Endometrial microvascular endothelial cells (primary cell): ENCODE results near the gene BFSP2. TPM values are rescaled to one million over a fixed set of nuclear protein-coding genes. Genes with fewer than 3 reads are reported as not detected.

Experiments used
- in situ Hi-C: cut with HindIII; loops from 2 replicates; pipeline ENCODE4 v1.10.0; 2017; ENCODE audit warnings: low sequenced_read_pairs, low pct_unique_long_range_greater_than_20kb; ENCODE audit errors: inconsistent ontology term
- total RNA-seq: library from RNA; depleted of rRNA; stranded (reverse); fragments of >200 nt; gene quantifications from one replicate; pipeline ENCODE4 v1.2.3, GENCODE V29; 2015; ENCODE audit errors: inconsistent ontology term

Gene BFSP2
- total RNA-seq, 1 donor from 2014 or later = not detected

- in situ Hi-C loops = no loop called here
Measured at GRCh38 chr3:133412183-133413132, 12.6 kb downstream of the BFSP2 start.

GRCh38 chr3:133413161-133414020, 13.5 kb downstream of the BFSP2 start:
- in situ Hi-C loops = no loop called here

- in situ Hi-C loops = no loop called here
Measured at GRCh38 chr3:133414021-133414392, 14.2 kb downstream of the BFSP2 start.

GRCh38 chr3:133418361-133418760, 18.5 kb downstream of the BFSP2 start:
- in situ Hi-C loops = no loop called here

- in situ Hi-C loops = no loop called here
Measured at GRCh38 chr3:133419151-133419909, 19.5 kb downstream of the BFSP2 start.

- in situ Hi-C loops = no loop called here
Measured at GRCh38 chr3:133424937-133425869, 25.3 kb downstream of the BFSP2 start.

GRCh38 chr3:133425898-133426297, 26.0 kb downstream of the BFSP2 start:
- in situ Hi-C loops = no loop called here

GRCh38 chr3:133426721-133427120, 26.9 kb downstream of the BFSP2 start:
- in situ Hi-C loops = no loop called here

GRCh38 chr3:133428552-133428951, 28.7 kb downstream of the BFSP2 start:
- in situ Hi-C loops = no loop called here

- in situ Hi-C loops = no loop called here
Measured at GRCh38 chr3:133429063-133429462, 29.2 kb downstream of the BFSP2 start.

GRCh38 chr3:133439563-133439962, 39.7 kb downstream of the BFSP2 start:
- in situ Hi-C loops = no loop called here

GRCh38 chr3:133440652-133441051, 40.8 kb downstream of the BFSP2 start:
- in situ Hi-C loops = no loop called here

- in situ Hi-C loops = no loop called here
Measured at GRCh38 chr3:133441867-133442270, 42.0 kb downstream of the BFSP2 start.

GRCh38 chr3:133442518-133442917, 42.7 kb downstream of the BFSP2 start:
- in situ Hi-C loops = no loop called here

- in situ Hi-C loops = no loop called here
Measured at GRCh38 chr3:133443649-133444422, 44.0 kb downstream of the BFSP2 start.

GRCh38 chr3:133444423-133444774, 44.5 kb downstream of the BFSP2 start:
- in situ Hi-C loops = no loop called here

- in situ Hi-C loops = no loop called here
Measured at GRCh38 chr3:133445108-133445507, 45.3 kb downstream of the BFSP2 start.
